HG02678 (cell line): ENCODE data around the gene AFG3L2.
"Not testable (repeated sequence)": the region's sequence is repeated elsewhere in the genome, so short reads cannot be mapped to it uniquely, and the experiment has no call there.

Experiments used
- ATAC-seq: cut with Tn5 transposase; IDR thresholded peaks from one replicate; pipeline ENCODE4 v1.9.1; 2021; ENCODE audit warnings: mild to moderate bottlenecking, moderate library complexity; ENCODE audit not compliant: unreplicated experiment

AFG3L2 gene

DNA sequence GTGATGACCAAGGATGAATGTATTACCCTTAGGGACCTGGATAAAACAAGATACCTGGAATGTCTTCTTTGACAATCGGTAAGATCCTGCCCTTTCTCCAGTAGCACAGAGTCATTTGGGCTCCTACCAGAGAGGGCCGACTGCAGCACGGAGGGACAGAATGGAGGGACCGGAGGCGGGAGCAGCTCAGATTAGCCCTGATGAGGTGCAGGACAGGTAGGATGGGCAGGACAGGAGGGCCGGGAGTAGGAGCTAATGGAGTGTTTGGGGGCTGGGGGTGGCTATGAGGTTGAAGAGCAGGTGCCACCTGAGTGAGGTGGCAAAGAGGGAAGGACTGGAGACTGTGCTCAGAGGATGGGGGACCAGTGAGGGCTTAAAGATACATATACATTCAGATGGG lies 20.8 kb upstream of the AFG3L2 start:
- no peak for ATAC-seq

DNA sequence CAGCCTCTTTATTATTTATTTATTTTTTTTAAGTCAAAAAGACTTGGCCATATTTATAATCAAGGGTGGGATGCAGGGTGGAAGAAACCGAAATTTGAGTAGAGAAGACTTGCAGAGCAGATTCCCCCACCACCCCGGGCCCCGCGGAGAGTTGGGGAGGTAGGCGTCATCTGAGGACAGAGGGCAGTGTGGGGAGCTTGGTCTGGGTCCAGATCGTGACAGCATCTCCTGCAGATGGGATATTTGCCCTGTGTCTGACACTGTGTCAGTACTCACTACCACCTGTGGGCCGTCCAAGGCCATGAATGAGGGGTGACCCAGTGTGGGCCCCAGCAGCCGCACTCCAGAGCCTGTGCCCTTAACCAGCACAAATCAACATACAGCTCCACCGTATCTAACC lies 20.2 kb upstream of the AFG3L2 start:
- ATAC-seq = no peak

DNA sequence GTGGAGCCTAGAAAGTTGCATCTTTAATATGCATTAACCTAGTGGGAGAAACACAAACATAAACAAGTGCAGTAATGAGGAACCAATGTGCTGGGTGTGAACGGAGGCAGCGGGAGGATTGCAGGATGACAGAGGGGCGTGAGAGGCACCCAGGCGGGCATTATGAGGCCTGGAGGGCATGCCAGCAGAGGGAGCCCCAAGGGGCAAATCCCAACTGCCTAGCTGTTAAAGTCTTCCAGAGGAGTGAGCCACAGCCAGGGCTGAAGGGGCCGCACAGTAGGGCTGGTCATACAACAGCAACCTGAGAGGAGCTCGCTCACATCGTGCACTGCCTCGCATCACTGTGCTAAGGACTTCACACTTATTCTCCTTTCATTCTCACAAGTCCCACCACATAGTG lies 17.4 kb upstream of the AFG3L2 start:
- ATAC-seq = no peak

DNA sequence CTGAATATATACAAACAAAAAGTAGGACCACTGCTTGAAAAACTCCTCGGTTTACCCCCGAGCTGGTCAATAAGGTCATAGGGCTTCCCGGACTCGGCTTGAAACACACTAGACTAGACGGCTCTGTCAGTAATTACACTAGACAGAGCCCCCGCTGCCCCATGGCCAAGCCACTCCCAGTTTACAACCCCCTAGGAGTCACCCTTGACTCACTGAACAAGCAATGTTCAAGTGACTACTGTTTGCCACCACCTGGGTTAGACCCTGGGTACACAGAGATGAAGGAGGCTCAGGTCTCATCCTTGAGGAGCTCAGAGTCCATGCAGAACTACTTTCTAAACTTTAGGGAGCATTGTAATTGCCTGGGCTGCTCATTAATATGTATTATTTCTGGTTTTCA lies 17.0 kb upstream of the AFG3L2 start:
- no peak for ATAC-seq

DNA sequence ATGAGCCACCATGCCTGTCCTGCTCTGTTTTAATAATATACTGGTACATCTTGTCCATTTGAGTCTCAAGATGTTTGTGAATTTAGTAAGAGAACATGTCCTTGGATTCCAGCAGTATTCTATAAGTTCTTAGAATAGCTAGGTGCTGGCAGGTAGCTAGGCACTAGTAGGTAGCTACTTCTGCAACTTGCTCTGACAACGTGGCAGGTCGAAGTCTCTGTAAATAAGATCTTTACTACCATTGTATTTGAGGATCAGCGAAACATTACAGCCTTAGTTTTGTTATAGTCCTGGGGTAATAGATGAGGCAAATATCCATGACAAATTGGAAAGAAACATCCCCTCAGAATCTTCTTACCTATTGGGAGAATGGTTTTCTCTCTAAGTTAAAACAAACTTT lies 16.5 kb upstream of the AFG3L2 start:
- ATAC-seq = no peak

DNA sequence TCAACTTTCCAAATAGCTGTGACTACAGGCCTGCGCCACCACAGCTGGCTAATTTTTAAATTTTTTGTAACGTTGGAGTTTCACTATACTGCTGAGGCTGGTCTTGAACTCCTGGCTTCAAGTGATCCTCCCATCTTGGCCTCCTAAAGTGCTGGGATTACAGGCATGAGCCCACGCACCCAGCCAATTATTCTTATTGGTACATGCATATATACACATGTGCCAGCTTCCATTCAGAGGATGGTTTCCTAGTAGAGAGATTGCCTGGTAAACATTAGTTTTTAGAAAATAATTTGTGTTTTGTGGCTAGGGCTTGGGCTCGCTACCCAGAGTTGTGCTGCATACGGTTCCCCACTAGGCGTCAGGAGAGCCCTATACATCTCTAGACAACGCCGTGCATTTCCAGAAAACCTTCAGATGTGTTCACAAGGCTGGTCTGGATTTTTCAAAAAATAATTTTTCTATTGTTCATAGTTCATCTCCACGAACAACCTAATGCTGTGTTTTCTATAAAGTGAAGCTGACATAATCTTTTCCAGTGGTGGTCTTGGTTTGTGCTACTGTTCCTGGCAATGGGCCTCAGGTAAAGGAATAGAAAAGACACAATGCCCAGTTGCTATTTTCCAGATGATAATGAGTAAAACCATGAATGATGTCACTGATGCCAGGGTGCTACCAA lies 14.6 kb upstream of the AFG3L2 start:
- peak; percentile 84 for ATAC-seq

DNA sequence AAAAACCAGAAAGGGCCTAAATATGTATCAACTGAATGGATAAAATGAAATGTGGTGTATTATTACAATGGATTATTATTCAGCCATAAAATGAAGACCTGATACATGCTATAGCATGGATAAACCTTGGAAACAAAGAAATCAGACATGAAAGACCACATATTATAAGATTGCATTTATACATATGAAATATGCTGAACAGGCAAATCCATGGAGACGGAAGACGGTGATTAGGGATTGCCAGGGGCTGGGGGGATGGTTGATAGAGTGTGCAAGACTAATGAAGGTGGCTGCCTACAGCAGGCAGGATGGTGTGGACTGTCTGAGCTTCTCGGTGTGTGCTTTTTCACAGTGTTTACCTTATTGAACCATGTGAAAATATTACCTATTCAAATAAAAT lies 11.4 kb upstream of the AFG3L2 start:
- ATAC-seq = no peak

DNA sequence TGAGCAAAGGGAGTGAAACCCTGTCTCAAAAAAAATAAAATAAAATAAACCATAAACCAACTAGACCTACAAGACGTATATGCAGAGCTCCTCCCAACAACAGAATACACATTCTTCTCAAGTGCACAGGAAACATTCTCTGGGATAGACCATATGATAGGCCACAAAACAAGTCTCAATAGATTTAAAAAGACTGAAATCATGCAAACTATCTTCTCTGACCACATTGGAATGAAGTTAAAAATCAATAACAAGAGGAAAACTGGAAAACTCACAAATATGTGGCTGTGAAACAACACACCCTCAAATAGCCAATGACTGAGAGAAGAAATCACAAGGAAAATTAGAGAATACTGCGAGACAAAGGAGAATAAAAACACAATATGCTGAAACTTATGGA lies 7.2 kb upstream of the AFG3L2 start:
- ATAC-seq = no peak

DNA sequence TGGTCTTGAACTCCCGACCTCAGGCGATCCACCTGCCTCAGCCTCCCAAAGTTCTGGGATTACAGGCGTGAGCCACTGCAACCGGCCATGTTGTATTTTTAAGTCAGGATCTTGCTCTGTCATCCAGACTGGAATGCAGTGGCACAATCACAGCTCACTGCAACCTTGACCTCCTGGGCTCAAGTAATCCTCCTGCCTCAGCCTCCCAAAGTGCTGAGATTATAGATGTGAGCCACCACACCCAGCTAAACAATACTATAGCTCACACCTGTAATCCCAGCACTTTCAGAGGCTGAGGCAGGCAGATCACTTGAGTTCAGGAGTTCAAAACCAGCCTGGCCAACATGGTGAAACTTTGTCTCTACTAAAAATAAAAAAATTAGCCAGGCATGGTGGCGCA lies 6.7 kb upstream of the AFG3L2 start:
- ATAC-seq = not testable (repeated sequence)

DNA sequence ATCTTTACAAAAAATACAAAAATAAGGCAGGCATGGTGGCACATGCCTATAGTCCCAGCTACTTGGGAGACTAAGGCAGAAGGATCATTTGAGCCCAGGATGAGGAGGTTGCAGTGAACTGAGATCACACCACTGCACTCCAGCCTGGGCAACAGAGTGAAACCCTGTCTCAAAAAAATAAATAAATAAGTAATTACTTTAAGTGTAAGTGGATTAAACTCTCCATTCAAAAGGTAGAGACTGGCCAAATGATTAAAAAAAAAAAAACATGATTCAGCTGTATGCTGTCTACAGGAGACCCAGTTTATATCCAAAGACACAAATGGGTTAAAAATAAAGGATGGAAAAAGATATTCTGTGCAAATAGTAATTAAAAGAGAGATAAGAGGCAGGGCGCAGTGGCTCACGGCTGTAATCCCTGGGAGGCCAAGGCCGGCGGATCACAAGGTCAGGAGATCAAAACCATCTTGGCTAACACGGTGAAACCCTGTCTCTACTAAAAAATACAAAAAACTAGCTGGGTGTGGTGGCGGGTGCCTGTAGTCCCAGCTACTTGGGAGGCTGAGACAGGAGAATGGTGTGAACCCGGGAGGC lies 5.3 kb upstream of the AFG3L2 start:
- ATAC-seq = not testable (repeated sequence)

DNA sequence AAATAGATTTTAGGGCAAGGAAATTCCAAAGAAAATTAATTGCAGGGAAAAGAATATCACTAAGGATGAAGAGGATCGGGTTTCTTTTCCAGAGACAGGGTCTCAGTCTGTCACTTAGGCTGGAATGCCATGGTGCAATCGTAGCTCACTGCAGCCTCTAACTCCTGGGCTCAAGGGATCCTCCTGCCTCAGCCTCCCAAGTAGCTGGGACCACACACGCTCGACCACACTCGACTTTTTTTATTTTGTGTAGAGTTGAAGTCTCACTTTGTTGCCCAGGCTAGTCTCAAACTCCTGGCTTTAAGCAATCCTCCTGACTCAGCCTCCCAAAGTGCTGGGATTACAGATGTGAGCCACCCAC lies 1.2 kb upstream of the AFG3L2 start:
- not testable (repeated sequence) for ATAC-seq

DNA sequence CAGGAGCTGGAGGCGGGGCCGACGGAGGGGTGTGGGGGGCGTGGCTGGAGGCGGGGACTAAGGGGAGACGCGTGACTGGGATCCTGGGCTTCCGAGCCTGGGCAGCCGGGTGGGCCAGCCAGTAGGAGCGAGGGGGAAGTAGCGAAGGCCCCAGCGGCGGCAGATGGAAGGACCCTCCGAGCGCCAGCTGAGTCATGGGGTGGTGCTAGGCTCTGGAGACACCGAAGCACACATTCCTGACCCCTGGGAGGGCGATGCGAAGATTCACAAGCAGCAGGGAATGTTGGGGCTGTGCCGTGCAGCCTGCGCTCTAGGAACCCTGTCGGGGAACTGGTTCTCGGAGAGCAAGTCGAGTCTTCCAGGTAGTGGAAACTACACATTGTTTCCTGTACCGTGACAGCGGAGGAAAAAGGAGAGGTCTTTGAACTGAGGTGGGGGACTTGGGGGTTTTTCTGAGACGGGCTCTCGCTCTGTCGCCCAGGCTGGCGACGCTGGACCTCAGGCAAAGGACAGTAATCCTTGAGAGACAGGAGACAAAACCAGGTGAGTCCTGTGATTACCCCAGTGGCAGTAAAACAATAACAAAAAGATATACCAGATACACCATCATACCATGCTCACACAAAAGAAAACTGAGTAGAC lies 650 bp upstream of the AFG3L2 start:
- ATAC-seq = peak; percentile 64

DNA sequence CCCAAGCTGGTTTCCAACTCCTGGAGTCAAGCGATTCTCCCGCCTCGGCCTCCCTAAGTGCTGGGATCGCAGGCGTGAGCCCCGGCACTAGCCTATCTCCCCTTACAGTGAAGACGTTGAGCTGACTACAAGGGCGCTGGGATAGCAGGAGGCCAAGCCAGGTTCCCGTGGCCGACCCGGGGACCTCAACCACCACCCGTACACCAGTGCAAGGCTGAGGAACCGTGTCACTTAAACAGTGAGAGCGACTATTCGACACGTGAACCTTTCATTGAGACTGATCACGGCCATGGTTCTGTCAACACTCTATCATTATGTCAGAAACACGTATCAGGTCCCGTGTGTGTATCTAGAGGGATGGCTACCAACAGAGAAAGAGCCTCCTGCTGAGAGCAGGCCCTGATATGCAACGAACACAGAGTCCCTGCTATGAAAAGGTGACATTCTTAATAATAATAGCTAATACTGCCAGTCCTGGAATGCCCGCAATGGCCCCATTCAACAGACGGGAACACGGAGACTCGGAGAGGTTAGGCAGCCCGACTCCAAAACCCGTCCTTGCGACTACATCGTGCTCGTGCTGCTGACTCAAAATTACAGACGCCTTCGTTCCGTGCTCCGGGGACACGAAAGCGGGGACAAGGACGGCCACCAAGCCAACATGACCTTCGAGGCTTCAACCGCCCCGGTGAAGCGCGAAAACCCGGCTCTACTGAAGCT lies 833 bp downstream of the AFG3L2 start:
- no peak for ATAC-seq

DNA sequence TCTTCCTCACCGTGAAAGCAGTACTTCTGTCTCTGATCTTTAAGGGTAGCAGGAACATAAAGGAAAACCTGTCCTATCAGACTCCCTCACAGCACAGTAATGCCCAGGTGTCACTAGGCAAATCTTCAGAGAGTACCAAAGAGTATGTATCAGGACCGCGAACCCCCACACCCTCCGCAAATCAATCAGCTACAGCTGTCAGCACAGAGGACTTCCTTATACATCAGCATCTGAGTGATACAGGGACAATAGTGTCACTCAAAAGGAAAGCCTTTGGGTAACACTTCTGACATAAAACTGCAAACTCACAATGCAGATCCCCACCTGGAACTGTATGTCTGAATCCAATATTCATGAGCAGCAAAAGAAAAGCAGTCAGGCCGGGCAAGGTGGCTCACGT lies 2.6 kb downstream of the AFG3L2 start:
- no peak for ATAC-seq

DNA sequence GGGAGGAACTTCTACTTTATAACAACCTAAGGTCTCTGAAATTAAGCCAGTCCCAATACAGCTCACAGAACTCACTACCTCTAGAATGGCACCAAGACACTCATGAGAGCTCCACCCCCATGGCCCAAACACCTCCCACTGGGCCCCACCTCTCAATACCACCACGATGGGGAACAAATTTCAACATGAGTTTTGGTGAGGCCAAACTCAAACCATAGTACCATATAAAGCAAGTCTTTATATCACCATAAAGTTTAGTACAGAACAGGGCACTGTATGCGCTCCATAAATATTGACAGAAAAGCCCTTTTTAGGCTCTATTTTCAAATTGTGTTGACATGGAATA lies 3.3 kb downstream of the AFG3L2 start:
- no peak for ATAC-seq

DNA sequence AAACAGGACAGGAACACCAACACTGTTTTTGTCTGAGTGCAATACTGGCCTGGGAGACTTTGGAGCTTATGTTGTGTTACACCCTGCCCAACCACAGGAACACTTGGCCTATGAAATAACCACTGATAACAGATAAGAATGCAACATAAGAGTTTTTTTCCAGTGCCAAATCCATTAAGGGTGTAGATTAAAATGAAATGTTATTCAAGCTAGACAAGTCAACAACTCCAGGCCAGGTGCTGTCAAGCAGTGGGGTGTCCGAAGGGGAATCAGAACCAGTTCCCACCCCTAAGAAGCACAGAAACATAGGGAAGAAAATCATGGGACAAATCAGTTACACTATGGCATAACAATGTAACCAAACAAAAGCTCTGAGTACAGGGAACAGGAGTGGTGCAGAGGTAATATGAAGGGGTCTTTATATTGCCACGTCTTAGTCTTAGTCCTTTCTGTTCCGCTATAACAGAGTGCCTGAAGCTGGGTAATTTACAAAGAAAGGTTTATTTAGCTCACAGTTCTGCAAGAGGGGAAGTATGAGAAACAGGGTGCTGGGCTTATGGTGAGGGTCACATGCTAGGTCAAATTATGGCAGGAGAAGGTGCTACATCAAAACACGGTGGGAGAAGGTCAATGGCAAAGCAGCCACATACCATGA lies 3.8 kb downstream of the AFG3L2 start:
- no peak for ATAC-seq

DNA sequence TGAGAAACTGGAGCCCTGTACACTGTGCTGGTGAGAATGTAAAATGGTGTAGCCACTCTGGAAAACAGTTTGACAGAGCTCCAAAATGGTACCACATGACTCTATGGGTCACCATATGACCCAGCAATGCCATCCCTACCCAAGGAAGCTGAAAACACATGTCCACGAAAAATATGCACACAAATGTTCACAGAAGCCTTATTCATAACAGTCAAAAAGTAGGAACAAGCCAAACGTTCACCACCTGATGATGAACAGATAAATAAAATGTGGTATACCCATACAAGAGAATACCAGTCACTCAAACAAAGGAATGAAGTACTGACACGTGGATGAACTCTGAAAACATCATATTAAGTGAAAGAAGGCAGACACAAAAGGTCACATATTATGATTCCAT lies 4.6 kb downstream of the AFG3L2 start:
- ATAC-seq = no peak

DNA sequence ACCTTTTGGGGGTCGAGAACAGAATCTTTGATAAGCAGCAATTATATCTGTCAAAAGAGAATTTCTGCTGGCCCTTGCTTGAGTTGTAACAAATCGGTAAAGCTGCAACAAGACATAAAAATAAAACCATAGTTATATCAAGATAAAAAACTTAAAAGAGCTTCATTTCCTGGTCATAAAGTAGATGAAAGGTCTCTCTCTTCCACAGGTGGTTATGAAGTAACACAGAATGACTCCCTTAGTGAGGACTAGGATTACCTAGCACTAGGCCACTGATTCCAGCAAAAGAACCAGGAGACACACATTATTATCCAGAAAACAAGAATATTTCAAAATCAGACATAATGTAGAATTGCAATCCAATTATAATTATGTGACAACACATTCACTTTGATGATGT lies 5.4 kb downstream of the AFG3L2 start:
- no peak for ATAC-seq

DNA sequence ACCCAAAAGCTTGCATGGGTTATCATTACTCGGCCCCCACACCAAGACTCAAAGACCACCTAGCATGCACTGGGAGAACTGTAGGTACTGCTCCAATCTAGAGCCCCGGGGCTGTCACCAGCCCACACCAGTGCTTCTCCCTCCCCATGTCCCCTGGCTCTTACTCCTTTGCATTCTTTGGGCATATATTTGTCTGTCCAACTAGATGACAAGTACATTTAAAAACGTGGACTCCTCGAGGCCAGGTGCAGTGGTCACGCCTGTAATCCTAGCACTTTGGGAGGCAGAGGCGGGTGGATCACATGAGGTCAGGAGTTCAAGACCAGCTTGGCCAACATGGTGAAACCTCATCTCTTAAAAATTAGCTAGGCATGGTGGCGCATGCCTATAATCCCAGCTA lies 7.8 kb downstream of the AFG3L2 start:
- no peak for ATAC-seq

DNA sequence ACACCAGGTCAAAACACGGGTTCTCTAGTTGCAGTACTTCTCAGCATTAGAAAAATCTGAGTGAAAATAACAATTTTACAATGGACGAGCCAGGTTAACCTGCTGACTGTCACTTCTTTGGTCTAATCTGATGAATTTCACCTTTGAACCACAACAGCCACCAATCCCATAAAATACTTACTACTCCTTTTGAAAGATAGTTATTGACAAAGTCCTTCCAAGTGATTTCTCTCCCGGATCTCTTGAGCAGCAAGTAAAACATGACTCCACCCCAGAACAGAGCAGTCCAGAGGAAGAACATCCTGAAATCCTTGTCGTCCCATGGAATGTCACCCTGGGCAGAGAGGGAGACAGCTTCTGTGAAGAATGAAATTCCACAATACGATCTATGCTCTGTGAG lies 10.2 kb downstream of the AFG3L2 start:
- no peak for ATAC-seq

DNA sequence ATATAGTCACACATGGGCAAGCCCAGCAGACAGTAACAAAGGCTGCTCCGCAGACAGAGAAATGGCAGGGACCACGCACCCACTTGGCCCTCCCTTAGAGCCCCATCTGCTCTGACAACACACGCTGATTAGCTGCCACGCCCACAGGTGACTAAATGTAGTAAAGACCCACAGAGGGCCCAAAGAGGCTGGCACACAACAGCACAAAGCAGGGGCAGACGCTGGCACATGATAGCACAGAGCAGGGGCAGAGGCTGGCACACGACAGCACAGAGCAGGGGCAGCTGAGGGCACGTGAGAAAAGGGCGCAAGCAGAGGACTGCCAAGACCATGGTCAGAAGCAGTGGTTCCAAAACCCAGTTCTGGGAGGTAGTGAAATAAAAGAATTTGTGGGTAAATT lies 10.6 kb downstream of the AFG3L2 start:
- ATAC-seq = no peak
